ENCODE measurements around the gene SIPA1L2. TPM values are rescaled to one million over a fixed set of nuclear protein-coding genes. Genes with fewer than 3 reads are reported as not detected.

The SIPA1L2 gene
- total and polyA plus RNA-seq, 10 donors: 1.1 to 67.7 (median 27.7) TPM

GRCh38 chr1:232622378-232622777 lies 7.6 kb downstream of the SIPA1L2 start:
- H3K36me3 ChIP-seq: no peaks in the 10 kb centered on the region
- WGBS, 5 donors: 41 to 58% (median 48%) methylated on average over 2 of the region's 2 CpGs
- intact Hi-C loops (cut with DNase I; ENCODE audit: low total_unique reads): no loop called here
- H3K9me3 ChIP-seq: no peaks in the 10 kb centered on the region
- DNase-seq: no peak
- TF ChIP-seq POLR2AphosphoS5 (IDR thresholded peaks at IDR 0.05) (no peak), CTCF (IDR thresholded peaks at IDR 0.05 in 8 of 11, conservative IDR thresholded peaks at IDR 0.05 in 3 of 11) (no peak)
- peak overlapping the region in 6 of 8 donors; percentile 23 to 85 (median 76) for H3K27ac ChIP-seq
- no peak overlapping the region for H3K4me3 ChIP-seq
- H3K4me1 ChIP-seq: peaks cover 0 to 92% (median 30%) of the 10 kb centered on the region in 6 donors
- H3K27me3 ChIP-seq (replicated peaks in 1 of 7): peaks cover 0 to 9% (median 0%) of the 10 kb centered on the region in 7 donors

GRCh38 chr1:232621050-232621449 lies 8.9 kb downstream of the SIPA1L2 start:
- Histone ChIP-seq H3K4me1 (peaks cover 0 to 92% (median 26%) of the 10 kb centered on the region in 6 donors), H3K36me3 (no peaks in the 10 kb centered on the region), H3K4me3 (peak overlapping the region in 1 of 8 donors; percentile 34), H3K27ac (peak overlapping the region in 6 of 8 donors; percentile 62 to 85 (median 76)), H3K27me3 (replicated peaks in 1 of 7) (peaks cover 0 to 5% (median 0%) of the 10 kb centered on the region in 7 donors), H3K9me3 (no peaks in the 10 kb centered on the region)
- intact Hi-C loops (cut with DNase I; ENCODE audit: low total_unique reads): no loop called here
- TF ChIP-seq POLR2AphosphoS5 (IDR thresholded peaks at IDR 0.05) (no peak), POLR2A (IDR thresholded peaks at IDR 0.05) (no peak), CTCF (IDR thresholded peaks at IDR 0.05 in 8 of 11, conservative IDR thresholded peaks at IDR 0.05 in 3 of 11) (no peak)
- DNase-seq: no peak
- 52 to 73% (median 68%) methylated on average over 3 of the region's 3 CpGs for WGBS, 5 donors

- no peak for DNase-seq
- 18 to 32% (median 25%) methylated on average over 6 of the region's 6 CpGs for WGBS, 5 donors
- H3K4me1 ChIP-seq: peaks cover 0 to 86% (median 26%) of the 10 kb centered on the region in 6 donors
- intact Hi-C loops (cut with DNase I; ENCODE audit: low total_unique reads): no loop called here
- H3K9me3 ChIP-seq: no peaks in the 10 kb centered on the region
- no peak for TF ChIP-seq CTCF (IDR thresholded peaks at IDR 0.05 in 8 of 11, conservative IDR thresholded peaks at IDR 0.05 in 3 of 11)
- TF ChIP-seq POLR2AphosphoS5 (IDR thresholded peaks at IDR 0.05): peak in 1 of 3 donors; percentile 79
- peaks cover 0 to 4% (median 0%) of the 10 kb centered on the region in 7 donors for H3K27me3 ChIP-seq (replicated peaks in 1 of 7)
- H3K27ac ChIP-seq: peak overlapping the region in 7 of 8 donors; percentile 58 to 85 (median 72)
- H3K36me3 ChIP-seq: no peaks in the 10 kb centered on the region
- H3K4me3 ChIP-seq: peak overlapping the region in 1 of 8 donors; percentile 34
Observed at GRCh38 chr1:232620356-232620969, 9.5 kb downstream of the SIPA1L2 start.

GRCh38 chr1:232617237-232617636 lies 12.7 kb downstream of the SIPA1L2 start:
- TF ChIP-seq POLR2A (IDR thresholded peaks at IDR 0.05) (no peak), CTCF (IDR thresholded peaks at IDR 0.05 in 8 of 11, conservative IDR thresholded peaks at IDR 0.05 in 3 of 11) (no peak), POLR2AphosphoS5 (IDR thresholded peaks at IDR 0.05) (no peak)
- intact Hi-C loops (cut with DNase I; ENCODE audit: low total_unique reads): no loop called here
- Histone ChIP-seq H3K27me3 (replicated peaks in 1 of 7) (no peaks in the 10 kb centered on the region), H3K9me3 (no peaks in the 10 kb centered on the region), H3K4me3 (no peak overlapping the region), H3K36me3 (no peaks in the 10 kb centered on the region), H3K4me1 (peaks cover 0 to 59% (median 18%) of the 10 kb centered on the region in 6 donors), H3K27ac (no peak overlapping the region)
- WGBS, 5 donors: 90 to 97% (median 92%) methylated on average over 1 of the region's 1 CpG
- no peak for DNase-seq

Data from spleen (tissue), 11 donors.